PC-3 (cell line): ENCODE data around the gene DNAJC5. TPM values are rescaled to one million over a fixed set of nuclear protein-coding genes. Genes with fewer than 3 reads are reported as not detected.

Source experiments
- ATAC-seq: fragments of 200-7000 bp; cut with Tn5 transposase; 2 replicates; pipeline ENCODE4 v1.9.1; 2020; ENCODE audit warnings: mild to moderate bottlenecking, moderate library complexity
- BruUV-seq: library from RNA; stranded (reverse); fragments of 400-500 nt; replicated peaks from 2 replicates; lab custom pipeline; 2021; lab: Mats Ljungman, UMichigan
- CTCF ChIA-PET: fragments of 300-600 bp; sonication (Branson Sonifier 250); formaldehyde crosslinking; loops from one replicate; lab custom pipeline; 2022; ENCODE audit warnings: antibody characterized with exemption; lab: Charles Lee
- POLR2A ChIA-PET: fragments of 300-600 bp; sonication (Branson Sonifier 250); formaldehyde crosslinking; loops from one replicate; lab custom pipeline; 2022; ENCODE audit warnings: antibody characterized with exemption; ENCODE audit not compliant: unreplicated experiment; lab: Charles Lee
- DNase-seq: peaks from one replicate; pipeline ENCODE4 v3.0.0-alpha.2; 2015
- H2AFZ ChIP-seq: fragments of 300-600 bp; sonication (generic); 2 replicates; pipeline ENCODE4 v1.6.0; 2016; ENCODE audit warnings: antibody characterized with exemption, low read length
- H3F3A ChIP-seq: fragments of 300-600 bp; sonication (generic); one replicate; pipeline ENCODE4 v1.6.0; 2017; ENCODE audit warnings: antibody characterized with exemption, low read length, control low read depth, mild to moderate bottlenecking; ENCODE audit not compliant: unreplicated experiment
- H3K27ac ChIP-seq: fragments of 300-600 bp; sonication (generic); 2 replicates; pipeline ENCODE4 v1.5.1; 2016; ENCODE audit warnings: mild to moderate bottlenecking, low read length
- H3K27me3 ChIP-seq: fragments of 300-600 bp; sonication (generic); 2 replicates; pipeline ENCODE4 v1.6.1; 2016; ENCODE audit warnings: low read length, mixed read lengths
- H3K36me3 ChIP-seq: fragments of 300-600 bp; sonication (generic); 2 replicates; pipeline ENCODE4 v1.6.1; 2016; ENCODE audit warnings: low read depth, mixed run types, low read length, mixed read lengths
- H3K4me1 ChIP-seq: fragments of 300-600 bp; sonication (generic); 2 replicates; pipeline ENCODE4 v1.5.1; 2016; ENCODE audit warnings: low read length; ENCODE audit not compliant: insufficient read depth
- H3K4me2 ChIP-seq: fragments of 300-600 bp; sonication (generic); 2 replicates; pipeline ENCODE4 v1.6.0; 2016; ENCODE audit warnings: low read length
- H3K4me3 ChIP-seq: fragments of 300-600 bp; sonication (generic); 2 replicates; pipeline ENCODE4 v1.5.1; 2016; ENCODE audit warnings: mild to moderate bottlenecking, low read length, mixed read lengths
- H3K79me2 ChIP-seq: fragments of 300-600 bp; sonication (generic); 2 replicates; pipeline ENCODE4 v1.6.1; 2017; ENCODE audit warnings: low read length, mixed read lengths
- H3K9ac ChIP-seq: fragments of 300-600 bp; sonication (generic); 2 replicates; pipeline ENCODE4 v1.6.0; 2016; ENCODE audit warnings: mild to moderate bottlenecking, low read length
- H3K9me2 ChIP-seq: fragments of 300-600 bp; sonication (generic); replicated peaks from 2 replicates; pipeline ENCODE4 v1.6.1; 2016; ENCODE audit warnings: mixed run types, low read length, mixed read lengths
- H3K9me3 ChIP-seq: fragments of 300-600 bp; sonication (generic); 2 replicates; pipeline ENCODE4 v1.6.1; 2016; ENCODE audit warnings: low read length, mixed read lengths
- H4K20me1 ChIP-seq: fragments of 300-600 bp; sonication (generic); 2 replicates; pipeline ENCODE4 v1.6.1; 2016; ENCODE audit warnings: low read length, mixed read lengths
- EZH2 ChIP-seq: fragments of 300-600 bp; sonication (generic); IDR thresholded peaks from one replicate; pipeline ENCODE4 v1.6.1; 2017; ENCODE audit warnings: antibody characterized with exemption, mild to moderate bottlenecking, low read length; ENCODE audit not compliant: unreplicated experiment
- EZH2phosphoT487 ChIP-seq: fragments of 300-600 bp; sonication (generic); IDR thresholded peaks from 2 replicates; pipeline ENCODE4 v1.6.1; 2018; ENCODE audit warnings: mild to moderate bottlenecking, antibody characterized with exemption, low read length, borderline replicate concordance
- intact Hi-C: fragments of 100-400 bp; cut with micrococcal nuclease; formaldehyde crosslinking; loops from 2 replicates; pipeline ENCODE4 v1.9.0; 2023
- total RNA-seq: library from RNA; depleted of rRNA; stranded (reverse); fragments of >200 nt; gene quantifications from 2 replicates; pipeline ENCODE4 v1.2.3, GENCODE V29; 2014
- TF ChIP-seq, protein P1 (sequence below): fragments of 300-600 bp; sonication (generic); conservative IDR thresholded peaks from 2 replicates; pipeline ENCODE4 v1.5.1; 2017; ENCODE audit warnings: antibody characterized with exemption, low read depth, mild to moderate bottlenecking, low read length

Gene DNAJC5
- total RNA-seq, 1 experiment from 2014 or later = 73.7 TPM

DNA sequence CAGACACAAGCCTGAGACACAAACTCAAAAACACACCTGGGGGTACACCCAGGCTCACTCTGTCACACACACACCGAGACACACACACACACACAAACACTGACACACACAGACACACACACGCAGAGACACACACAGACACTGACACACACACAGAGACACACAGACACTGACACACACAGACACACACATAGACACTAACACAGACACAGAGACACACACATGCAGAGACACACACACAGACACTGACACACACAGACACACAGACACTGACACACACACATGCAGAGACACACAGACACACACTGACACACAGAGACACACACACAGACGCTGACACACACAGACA is 48.1 kb upstream of the DNAJC5 start:
- no peaks in the 10 kb centered on the region for H3K9me2 ChIP-seq
- no peak for ATAC-seq
- BruUV-seq = no TSS peak
- peaks cover 7% of the 10 kb centered on the region for H3K4me1 ChIP-seq
- DNase-seq = no peak
- H3K9me3 ChIP-seq = no peaks in the 10 kb centered on the region
- H4K20me1 ChIP-seq = no peaks in the 10 kb centered on the region
- no peak overlapping the region for H3K9ac ChIP-seq
- H3K27me3 ChIP-seq = peaks cover 8% of the 10 kb centered on the region; the same call in 1 of the 2 replicates
- TF ChIP-seq, protein P1, sequence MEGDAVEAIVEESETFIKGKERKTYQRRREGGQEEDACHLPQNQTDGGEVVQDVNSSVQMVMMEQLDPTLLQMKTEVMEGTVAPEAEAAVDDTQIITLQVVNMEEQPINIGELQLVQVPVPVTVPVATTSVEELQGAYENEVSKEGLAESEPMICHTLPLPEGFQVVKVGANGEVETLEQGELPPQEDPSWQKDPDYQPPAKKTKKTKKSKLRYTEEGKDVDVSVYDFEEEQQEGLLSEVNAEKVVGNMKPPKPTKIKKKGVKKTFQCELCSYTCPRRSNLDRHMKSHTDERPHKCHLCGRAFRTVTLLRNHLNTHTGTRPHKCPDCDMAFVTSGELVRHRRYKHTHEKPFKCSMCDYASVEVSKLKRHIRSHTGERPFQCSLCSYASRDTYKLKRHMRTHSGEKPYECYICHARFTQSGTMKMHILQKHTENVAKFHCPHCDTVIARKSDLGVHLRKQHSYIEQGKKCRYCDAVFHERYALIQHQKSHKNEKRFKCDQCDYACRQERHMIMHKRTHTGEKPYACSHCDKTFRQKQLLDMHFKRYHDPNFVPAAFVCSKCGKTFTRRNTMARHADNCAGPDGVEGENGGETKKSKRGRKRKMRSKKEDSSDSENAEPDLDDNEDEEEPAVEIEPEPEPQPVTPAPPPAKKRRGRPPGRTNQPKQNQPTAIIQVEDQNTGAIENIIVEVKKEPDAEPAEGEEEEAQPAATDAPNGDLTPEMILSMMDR = no peak
- no peak for TF ChIP-seq EZH2phosphoT487
- TF ChIP-seq EZH2 = no peak
- H3K79me2 ChIP-seq = no peaks in the 10 kb centered on the region
- H2AFZ ChIP-seq = no peak overlapping the region
- no peaks in the 10 kb centered on the region for H3K36me3 ChIP-seq
- intact Hi-C loops = no loop called here
- H3K4me3 ChIP-seq = no peak overlapping the region
- H3K27ac ChIP-seq = no peak overlapping the region
- CTCF ChIA-PET = no interaction called here
- H3F3A ChIP-seq = no peaks in the 10 kb centered on the region
- H3K4me2 ChIP-seq = peak overlapping the region; percentile 71; the same call in 1 of the 2 replicates
- POLR2A ChIA-PET = no interaction called here

DNA sequence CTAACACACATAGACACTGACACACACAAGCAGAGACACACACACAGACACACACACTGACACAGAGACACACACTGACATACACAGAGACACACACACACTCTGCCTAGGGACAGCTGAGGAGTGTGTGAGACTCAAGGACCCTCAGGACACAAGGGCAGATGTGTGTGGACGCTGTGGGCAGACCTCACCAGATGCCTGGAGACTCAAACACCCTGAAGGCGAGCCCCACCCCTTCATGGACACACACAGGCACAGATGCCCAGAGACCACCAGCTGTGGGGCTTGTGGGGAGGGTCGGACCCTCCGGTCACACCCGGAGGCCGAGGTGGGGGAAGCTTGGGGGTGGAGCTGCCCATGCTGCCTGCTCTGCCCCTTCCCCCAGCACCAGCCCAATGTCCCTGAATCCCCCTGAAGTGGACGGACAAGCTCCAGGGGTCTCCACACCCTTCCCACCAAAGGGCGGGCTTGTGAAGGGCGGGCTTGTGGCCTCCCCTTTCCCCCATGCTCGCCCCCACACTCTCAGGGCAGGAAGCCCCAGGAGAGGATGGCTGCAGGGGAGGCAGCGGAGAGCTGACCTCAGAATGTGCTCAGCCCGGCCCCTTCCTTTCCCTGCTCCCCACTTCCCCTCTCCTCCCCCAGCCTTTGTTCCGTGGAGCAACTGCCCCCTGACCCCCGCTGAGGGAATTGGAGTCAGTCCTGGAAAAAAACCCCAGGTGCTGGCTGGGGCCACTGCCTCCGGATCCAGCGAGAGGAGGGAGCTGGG is 47.5 kb upstream of the DNAJC5 start:
- intact Hi-C loops = no loop called here
- Histone ChIP-seq H3K27ac (no peak overlapping the region), H3K9me2 (no peaks in the 10 kb centered on the region), H3K4me2 (no peak overlapping the region), H3F3A (no peaks in the 10 kb centered on the region), H3K4me1 (peaks cover 7% of the 10 kb centered on the region), H2AFZ (no peak overlapping the region), H3K4me3 (no peak overlapping the region), H3K36me3 (no peaks in the 10 kb centered on the region), H3K79me2 (no peaks in the 10 kb centered on the region), H3K27me3 (peaks cover 8% of the 10 kb centered on the region; the same call in 1 of the 2 replicates), H3K9ac (no peak overlapping the region), H3K9me3 (no peaks in the 10 kb centered on the region), H4K20me1 (no peaks in the 10 kb centered on the region)
- DNase-seq (no peak), ATAC-seq (no peak)
- ChIA-PET CTCF (no interaction called here), POLR2A (interaction anchor here (0.5 to 0.7 kb wide), 2 partner anchors 12 to 273 kb away, joined by 4 read pairs; partner anchors contain the start of gene HELZ2)
- no peak for TF ChIP-seq EZH2phosphoT487
- TF ChIP-seq, protein P1 = no peak
- TF ChIP-seq EZH2 = no peak
- BruUV-seq = no TSS peak
